Upper lobe of left lung (tissue), 4 donors: Measurements from ENCODE around the gene FBXW8.

Experiments used
- EP300 ChIP-seq, 4 donors: sonication (generic); formaldehyde crosslinking; IDR thresholded peaks; one replicate each; pipeline ENCODE4 v1.5.1; 2017; ENCODE audit warnings: antibody characterized with exemption in 4 of 4, control low read depth in 2 of 4
- POLR2A ChIP-seq, 4 donors: fragments of 450-650 bp; IDR thresholded peaks; one replicate each; pipeline ENCODE4 v1.5.1; 2016 to 2017; ENCODE audit warnings: antibody characterized with exemption in 4 of 4, mild to moderate bottlenecking in 2 of 4
- POLR2AphosphoS5 ChIP-seq, 2 donors: sonication (generic); formaldehyde crosslinking; IDR thresholded peaks; one replicate each; pipeline ENCODE4 v1.5.1; 2017; ENCODE audit warnings: antibody characterized with exemption in 2 of 2
- TF ChIP-seq, protein P1 (sequence below), 6 experiments: fragments of 450-650 bp in 4 of 6; fragments of 200-600 bp in 2 of 6; sonication (generic) in 2 of 6; IDR thresholded peaks; one replicate each; pipeline ENCODE4 v1.5.1; 2016 to 2019; ENCODE audit warnings: antibody characterized with exemption in 6 of 6

DNA sequence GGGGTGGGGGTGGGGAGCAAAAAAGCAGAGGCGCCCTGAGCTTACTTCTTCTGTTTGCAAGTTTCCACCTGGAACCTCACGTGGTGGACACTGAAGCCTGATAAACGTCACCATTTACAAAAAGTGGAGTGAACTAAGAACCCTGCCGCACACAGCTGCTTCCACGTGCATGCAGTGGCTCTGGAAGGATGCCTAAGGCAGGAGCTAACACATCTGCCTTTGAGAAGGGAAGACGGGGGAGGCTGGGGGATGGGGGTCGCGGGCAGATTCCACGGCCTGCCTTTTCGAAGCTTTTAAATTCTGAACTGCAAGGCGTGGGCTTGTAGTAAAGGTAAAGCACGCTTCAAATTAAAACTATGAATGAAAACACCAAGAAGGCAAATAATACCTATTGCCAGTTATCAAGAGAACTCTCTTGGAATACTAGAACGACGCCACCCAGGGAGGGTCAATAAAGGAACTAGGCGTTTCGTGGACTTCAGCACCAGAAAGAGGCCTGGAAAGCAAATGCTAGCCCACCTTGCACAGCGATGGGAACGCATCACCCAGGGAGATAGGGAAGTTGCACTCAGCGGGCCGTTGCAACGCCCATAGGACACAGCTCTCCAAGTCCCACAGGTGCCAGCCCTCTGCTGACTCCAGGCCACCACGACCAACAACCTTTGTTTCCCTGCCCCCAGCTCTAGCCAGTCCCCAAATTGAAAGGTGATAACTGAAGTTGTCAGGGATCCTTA, 126.7 kb downstream of the FBXW8 start:
- TF ChIP-seq, protein P1, sequence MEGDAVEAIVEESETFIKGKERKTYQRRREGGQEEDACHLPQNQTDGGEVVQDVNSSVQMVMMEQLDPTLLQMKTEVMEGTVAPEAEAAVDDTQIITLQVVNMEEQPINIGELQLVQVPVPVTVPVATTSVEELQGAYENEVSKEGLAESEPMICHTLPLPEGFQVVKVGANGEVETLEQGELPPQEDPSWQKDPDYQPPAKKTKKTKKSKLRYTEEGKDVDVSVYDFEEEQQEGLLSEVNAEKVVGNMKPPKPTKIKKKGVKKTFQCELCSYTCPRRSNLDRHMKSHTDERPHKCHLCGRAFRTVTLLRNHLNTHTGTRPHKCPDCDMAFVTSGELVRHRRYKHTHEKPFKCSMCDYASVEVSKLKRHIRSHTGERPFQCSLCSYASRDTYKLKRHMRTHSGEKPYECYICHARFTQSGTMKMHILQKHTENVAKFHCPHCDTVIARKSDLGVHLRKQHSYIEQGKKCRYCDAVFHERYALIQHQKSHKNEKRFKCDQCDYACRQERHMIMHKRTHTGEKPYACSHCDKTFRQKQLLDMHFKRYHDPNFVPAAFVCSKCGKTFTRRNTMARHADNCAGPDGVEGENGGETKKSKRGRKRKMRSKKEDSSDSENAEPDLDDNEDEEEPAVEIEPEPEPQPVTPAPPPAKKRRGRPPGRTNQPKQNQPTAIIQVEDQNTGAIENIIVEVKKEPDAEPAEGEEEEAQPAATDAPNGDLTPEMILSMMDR (IDR thresholded peaks at IDR 0.05): no peak
- TF ChIP-seq POLR2AphosphoS5 (IDR thresholded peaks at IDR 0.05): no peak
- TF ChIP-seq POLR2A (IDR thresholded peaks at IDR 0.05): no peak
- TF ChIP-seq EP300 (IDR thresholded peaks at IDR 0.05): no peak
